NCI-H82 (cell line): ENCODE results near the gene HCFC1R1.

Experiments used
- DNase-seq: peaks from one replicate; lab custom pipeline; 2025; lab: John Stamatoyannopoulos, UW

Gene HCFC1R1

GRCh38 chr16:3035972-3036725 lies 12.4 kb upstream of the HCFC1R1 start:
- no peak for DNase-seq

GRCh38 chr16:3035289-3035971 lies 11.7 kb upstream of the HCFC1R1 start:
- DNase-seq: no peak

GRCh38 chr16:3032624-3033023 lies 8.9 kb upstream of the HCFC1R1 start:
- no peak for DNase-seq

GRCh38 chr16:3030222-3031212 lies 6.8 kb upstream of the HCFC1R1 start:
- DNase-seq: peak; percentile 50

GRCh38 chr16:3029491-3030221 lies 5.9 kb upstream of the HCFC1R1 start:
- DNase-seq: peak; percentile 36

- peak; percentile 54 for DNase-seq
These were observed 5.1 kb upstream of the HCFC1R1 start for GRCh38 chr16:3028716-3029319.

GRCh38 chr16:3027983-3028715 lies 4.4 kb upstream of the HCFC1R1 start:
- peak; percentile 93 for DNase-seq

- no peak for DNase-seq
These were observed 3.7 kb upstream of the HCFC1R1 start for GRCh38 chr16:3027489-3027795.

GRCh38 chr16:3026609-3027488 lies 3.1 kb upstream of the HCFC1R1 start:
- DNase-seq: no peak

- no peak for DNase-seq
These were observed 2.2 kb upstream of the HCFC1R1 start for GRCh38 chr16:3026003-3026378.

GRCh38 chr16:3025032-3026002 lies 1.6 kb upstream of the HCFC1R1 start:
- no peak for DNase-seq

GRCh38 chr16:3023415-3023668 lies 400 bp downstream of the HCFC1R1 start:
- peak; percentile 59 for DNase-seq

GRCh38 chr16:3022684-3023414 lies 893 bp downstream of the HCFC1R1 start:
- no peak for DNase-seq

GRCh38 chr16:3022208-3022683 lies 1.5 kb downstream of the HCFC1R1 start:
- peak; percentile 26 for DNase-seq

- DNase-seq: peak; percentile 91
These were observed 2.1 kb downstream of the HCFC1R1 start for GRCh38 chr16:3021449-3022207.

GRCh38 chr16:3020604-3021448 lies 2.9 kb downstream of the HCFC1R1 start:
- peak; percentile 51 for DNase-seq
